ENCODE data around the gene ADAMTSL1. TPM values are rescaled to one million over a fixed set of nuclear protein-coding genes. Genes with fewer than 3 reads are reported as not detected.

The ADAMTSL1 gene
- polyA plus RNA-seq, 1 donor from 2014 or later = 1.1 TPM

- H4K20me1 ChIP-seq (ENCODE audit: insufficient read depth) = no peaks in the 10 kb centered on the region
- H3K27me3 ChIP-seq (ENCODE audit: insufficient read depth, low read depth, low read length) = no peaks in the 10 kb centered on the region
- no peaks in the 10 kb centered on the region for H3K36me3 ChIP-seq (ENCODE audit: insufficient read depth, low read length)
- H3K9ac ChIP-seq (ENCODE audit: low read length) = no peak overlapping the region
- no peak overlapping the region for H2AFZ ChIP-seq (ENCODE audit: low read depth, low read length)
- no peaks in the 10 kb centered on the region for H3F3A ChIP-seq (ENCODE audit: insufficient read depth, low read length, poor library complexity, severe bottlenecking)
- TF ChIP-seq POLR2AphosphoS5 (IDR thresholded peaks at IDR 0.05) (no peak), SMC3 (conservative IDR thresholded peaks at IDR 0.05; ENCODE audit: poor library complexity) (no peak), CTCF (IDR thresholded peaks at IDR 0.05; ENCODE audit: poor library complexity, severe bottlenecking) (no peak), RAD21 (conservative IDR thresholded peaks at IDR 0.05) (no peak), EP300 (conservative IDR thresholded peaks at IDR 0.05; ENCODE audit: poor library complexity, severe bottlenecking) (no peak), EZH2 (IDR thresholded peaks at IDR 0.05; ENCODE audit: borderline replicate concordance, insufficient read depth, low read length, poor library complexity, severe bottlenecking) (no peak), MXI1 (conservative IDR thresholded peaks at IDR 0.05; ENCODE audit: poor library complexity, severe bottlenecking) (no peak), TAF1 (IDR thresholded peaks at IDR 0.05; ENCODE audit: low read depth) (no peak), REST (IDR thresholded peaks at IDR 0.05; ENCODE audit: borderline replicate concordance) (no peak)
- H3K4me2 ChIP-seq (ENCODE audit: low read length) = no peak overlapping the region
- H3K9me2 ChIP-seq (ENCODE audit: insufficient read depth, low read length) = no peaks in the 10 kb centered on the region
- H3K9me3 ChIP-seq (ENCODE audit: low read length) = no peaks in the 10 kb centered on the region
- no peak overlapping the region for H3K4me3 ChIP-seq (ENCODE audit: low read length)
- H3K27ac ChIP-seq (ENCODE audit: low read length) = no peak overlapping the region
- no peaks in the 10 kb centered on the region for H3K79me2 ChIP-seq (replicated peaks; ENCODE audit: insufficient read depth, low read length)
These were observed 282.8 kb downstream of the ADAMTSL1 start for GRCh38 chr9:18756712-18757125.

GRCh38 chr9:18759827-18760226, 285.9 kb downstream of the ADAMTSL1 start:
- no peak overlapping the region for H3K4me2 ChIP-seq (ENCODE audit: low read length)
- H3F3A ChIP-seq (ENCODE audit: insufficient read depth, low read length, poor library complexity, severe bottlenecking) = no peaks in the 10 kb centered on the region
- TF ChIP-seq EZH2 (IDR thresholded peaks at IDR 0.05; ENCODE audit: borderline replicate concordance, insufficient read depth, low read length, poor library complexity, severe bottlenecking) (no peak), TAF1 (IDR thresholded peaks at IDR 0.05; ENCODE audit: low read depth) (no peak), POLR2AphosphoS5 (IDR thresholded peaks at IDR 0.05) (no peak), RAD21 (conservative IDR thresholded peaks at IDR 0.05) (no peak), SMC3 (conservative IDR thresholded peaks at IDR 0.05; ENCODE audit: poor library complexity) (no peak), MXI1 (conservative IDR thresholded peaks at IDR 0.05; ENCODE audit: poor library complexity, severe bottlenecking) (no peak), REST (IDR thresholded peaks at IDR 0.05; ENCODE audit: borderline replicate concordance) (no peak), EP300 (conservative IDR thresholded peaks at IDR 0.05; ENCODE audit: poor library complexity, severe bottlenecking) (no peak), CTCF (IDR thresholded peaks at IDR 0.05; ENCODE audit: poor library complexity, severe bottlenecking) (no peak)
- no peaks in the 10 kb centered on the region for H3K36me3 ChIP-seq (ENCODE audit: insufficient read depth, low read length)
- no peaks in the 10 kb centered on the region for H3K9me2 ChIP-seq (ENCODE audit: insufficient read depth, low read length)
- H3K27me3 ChIP-seq (ENCODE audit: insufficient read depth, low read depth, low read length) = no peaks in the 10 kb centered on the region
- H3K4me3 ChIP-seq (ENCODE audit: low read length) = no peak overlapping the region
- H3K9me3 ChIP-seq (ENCODE audit: low read length) = no peaks in the 10 kb centered on the region
- no peak overlapping the region for H3K9ac ChIP-seq (ENCODE audit: low read length)
- no peaks in the 10 kb centered on the region for H3K79me2 ChIP-seq (replicated peaks; ENCODE audit: insufficient read depth, low read length)
- no peak overlapping the region for H3K27ac ChIP-seq (ENCODE audit: low read length)
- no peaks in the 10 kb centered on the region for H4K20me1 ChIP-seq (ENCODE audit: insufficient read depth)
- no peak overlapping the region for H2AFZ ChIP-seq (ENCODE audit: low read depth, low read length)

Measured in neural cell (in vitro differentiated cells).